ENCODE measurements around the gene SLC23A1.
"Not testable (repeated sequence)": the region's sequence is repeated elsewhere in the genome, so short reads cannot be mapped to it uniquely, and the experiment has no call there.

SLC23A1 gene

DNA sequence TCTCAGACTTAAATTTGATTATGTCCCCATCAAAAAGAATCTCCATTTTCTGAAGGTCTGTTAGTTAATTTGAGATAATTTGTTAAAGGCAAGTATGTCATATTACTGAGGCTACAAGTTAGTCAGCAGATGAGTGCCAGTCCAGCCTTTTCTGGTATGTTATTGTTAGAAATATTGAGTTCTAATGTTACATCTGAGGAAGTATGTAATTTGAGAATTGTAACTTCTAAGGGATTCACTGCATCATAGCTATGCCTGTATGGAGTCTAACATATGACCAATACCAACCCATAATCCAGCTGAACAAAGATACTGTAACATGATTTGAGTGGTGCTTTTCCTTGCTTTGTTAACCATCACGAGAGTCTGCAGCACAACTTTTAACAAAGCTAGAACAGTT is 13.9 kb downstream of the SLC23A1 start:
- DNase-seq: no peak
- ATAC-seq: no peak

- DNase-seq: no peak
- no peak for ATAC-seq
Observed at GRCh38 chr5:139368613-139369012, 14.5 kb downstream of the SLC23A1 start.

DNA sequence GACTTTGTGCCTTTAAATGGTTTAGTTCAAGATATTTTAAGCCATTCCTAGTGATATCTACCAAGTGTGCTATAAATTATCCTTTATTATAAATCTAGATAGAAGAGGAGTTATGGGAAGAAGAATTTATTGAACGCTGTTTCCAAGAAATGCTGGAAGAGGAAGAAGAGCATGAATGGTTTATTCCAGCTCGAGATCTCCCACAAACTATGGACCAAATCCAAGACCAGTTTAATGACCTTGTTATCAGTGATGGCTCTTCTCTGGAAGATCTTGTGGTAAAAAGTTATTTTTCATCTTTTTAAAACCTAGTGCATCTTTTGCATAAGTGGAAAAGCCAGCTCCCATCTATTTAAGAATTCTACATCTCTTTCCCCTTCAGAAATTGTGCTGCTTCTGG is 18.6 kb downstream of the SLC23A1 start:
- ATAC-seq: no peak
- DNase-seq: no peak

- peak; percentile 43 for ATAC-seq
Observed at GRCh38 chr5:139363937-139364336, 19.2 kb downstream of the SLC23A1 start.

GRCh38 chr5:139361835-139362429 is 21.2 kb downstream of the SLC23A1 start:
- ATAC-seq: no peak
- DNase-seq: no peak

More at GRCh38 chr5:139363937-139364336, 19.2 kb downstream of the SLC23A1 start:
- no peak for DNase-seq

- no peak for DNase-seq
- ATAC-seq: no peak
Observed at GRCh38 chr5:139360384-139360783, 22.7 kb downstream of the SLC23A1 start.

GRCh38 chr5:139358064-139358463 is 25.0 kb downstream of the SLC23A1 start:
- no peak for DNase-seq
- ATAC-seq: no peak

GRCh38 chr5:139355900-139356299 is 27.2 kb downstream of the SLC23A1 start:
- not testable (repeated sequence) for ATAC-seq, DNase-seq

GRCh38 chr5:139354186-139354585 is 28.9 kb downstream of the SLC23A1 start:
- no peak for ATAC-seq
- no peak for DNase-seq

DNA sequence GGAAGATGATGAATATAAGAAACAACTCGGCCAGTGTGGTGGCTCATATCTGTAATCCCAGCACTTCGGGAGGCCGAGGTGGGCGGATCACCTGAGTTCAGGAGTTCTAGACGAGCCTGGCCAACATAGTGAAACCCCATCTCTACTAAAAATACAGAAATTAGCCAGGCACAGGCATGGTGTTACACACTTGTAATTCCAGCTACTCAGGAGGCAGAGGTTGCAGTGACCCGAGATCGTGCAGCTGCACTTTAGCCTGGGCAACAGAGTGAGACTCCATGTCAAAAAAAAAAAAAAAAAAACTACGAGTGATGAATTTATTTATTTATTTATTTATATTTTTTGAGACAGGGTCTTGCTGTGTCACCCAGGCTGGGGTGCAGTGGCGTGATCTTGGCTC is 35.2 kb downstream of the SLC23A1 start:
- not testable (repeated sequence) for DNase-seq, ATAC-seq

- ATAC-seq, DNase-seq: not testable (repeated sequence)
Observed at GRCh38 chr5:139345442-139345841, 37.7 kb downstream of the SLC23A1 start.

GRCh38 chr5:139344177-139344576 is 38.9 kb downstream of the SLC23A1 start:
- ATAC-seq (no peak), DNase-seq (no peak)

DNA sequence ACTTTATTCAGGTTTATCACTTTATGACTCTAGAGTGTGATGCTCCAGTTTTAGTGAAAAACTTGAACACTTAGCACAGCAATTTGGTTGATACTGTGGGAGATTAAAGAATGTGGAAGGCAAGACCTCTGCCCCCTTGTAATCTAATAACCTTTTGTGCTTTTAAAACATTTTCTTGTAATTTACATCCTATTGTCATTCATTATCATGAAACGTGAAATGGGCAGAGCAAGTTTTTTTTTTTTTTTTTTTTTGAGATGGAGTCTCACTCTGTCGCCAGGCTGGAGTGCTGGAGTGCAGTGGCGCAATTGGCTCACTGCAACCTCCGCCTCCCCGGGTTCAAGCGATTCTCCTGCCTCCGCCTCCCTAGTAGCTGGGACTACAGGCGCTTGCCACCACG is 39.6 kb downstream of the SLC23A1 start:
- ATAC-seq (no peak), DNase-seq (no peak)

GRCh38 chr5:139342423-139342723 is 40.7 kb downstream of the SLC23A1 start:
- DNase-seq: no peak
- ATAC-seq: peak; percentile 70

DNA sequence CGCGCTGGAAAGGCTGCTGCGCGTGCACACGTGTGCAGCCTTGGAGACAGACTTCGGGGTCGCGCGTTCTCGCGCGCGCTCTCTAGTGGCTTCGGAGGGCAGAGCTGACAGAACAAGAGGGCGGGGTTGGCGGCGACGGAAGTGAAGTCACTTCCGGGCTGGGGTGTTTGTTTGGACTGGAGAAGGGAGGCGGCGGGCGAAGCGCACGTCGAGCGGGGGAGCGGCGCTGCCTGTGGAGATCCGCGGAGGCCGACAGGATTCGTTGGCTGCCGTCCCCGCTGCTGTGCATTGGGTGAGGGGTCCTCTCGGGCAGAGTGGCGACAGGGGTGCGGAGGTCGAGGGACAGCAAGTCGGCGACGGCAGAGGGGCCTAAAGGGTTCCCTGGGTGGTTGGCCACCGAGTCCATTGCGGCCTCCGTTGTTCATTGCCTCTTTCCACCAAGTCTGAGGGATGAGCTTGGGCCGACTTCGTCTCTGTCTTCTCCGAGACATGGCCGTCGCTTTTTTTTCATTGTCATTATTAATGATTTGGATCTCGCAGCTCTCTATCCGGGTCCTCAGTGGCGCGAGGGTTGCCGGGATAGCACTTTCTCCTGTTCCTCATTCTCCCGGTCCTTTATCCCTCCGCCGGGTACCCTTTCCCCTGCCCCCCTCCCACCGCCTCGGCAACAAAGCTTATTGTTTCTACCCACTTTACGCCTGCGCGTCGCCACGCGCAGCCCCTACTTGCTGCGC is 41.2 kb downstream of the SLC23A1 start, which contains the start of gene PAIP2:
Gene PAIP2, plus strand, starts transcription at position 166 of the 734 bp plus-strand sequence. CDS start 21,931 bp downstream, outside the sequence.
- peak; percentile 98 for DNase-seq
- peak; percentile 95 for ATAC-seq

GRCh38 chr5:139341187-139341688 is 41.9 kb downstream of the SLC23A1 start:
- DNase-seq: no peak
- ATAC-seq: no peak

GRCh38 chr5:139340051-139340450 is 43.0 kb downstream of the SLC23A1 start:
- DNase-seq (no peak), ATAC-seq (no peak)

DNA sequence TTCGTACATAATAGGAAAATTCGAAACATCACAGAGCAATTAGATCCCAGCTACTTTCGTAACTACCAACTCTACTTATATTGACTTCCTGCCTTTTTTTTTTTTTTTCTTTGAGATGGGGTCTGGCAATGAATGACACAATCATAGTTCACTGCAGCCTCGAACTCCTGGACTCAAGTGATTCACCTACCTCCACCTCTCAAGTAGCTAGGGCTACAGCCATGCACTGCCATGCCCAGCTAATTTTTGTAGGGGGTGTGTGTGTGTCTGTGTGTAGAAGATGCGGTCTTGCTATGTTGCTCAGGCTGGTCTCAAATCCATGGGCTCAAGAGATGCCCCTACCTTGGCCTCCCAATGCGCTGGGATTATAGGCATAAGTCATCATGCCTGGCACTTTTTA is 47.3 kb downstream of the SLC23A1 start:
- DNase-seq (no peak), ATAC-seq (peak; percentile 48)

Measured in stimulated activated naive CD8-positive, alpha-beta T cell treated with anti-CD3 and anti-CD28 coated beads, Interleukin-15, Interleukin-2, amounts not matched to agents 100 U/mL and 50 U/mL, for 24 hours (primary cell).